ENCODE measurements around the gene EHMT1.

DNA sequence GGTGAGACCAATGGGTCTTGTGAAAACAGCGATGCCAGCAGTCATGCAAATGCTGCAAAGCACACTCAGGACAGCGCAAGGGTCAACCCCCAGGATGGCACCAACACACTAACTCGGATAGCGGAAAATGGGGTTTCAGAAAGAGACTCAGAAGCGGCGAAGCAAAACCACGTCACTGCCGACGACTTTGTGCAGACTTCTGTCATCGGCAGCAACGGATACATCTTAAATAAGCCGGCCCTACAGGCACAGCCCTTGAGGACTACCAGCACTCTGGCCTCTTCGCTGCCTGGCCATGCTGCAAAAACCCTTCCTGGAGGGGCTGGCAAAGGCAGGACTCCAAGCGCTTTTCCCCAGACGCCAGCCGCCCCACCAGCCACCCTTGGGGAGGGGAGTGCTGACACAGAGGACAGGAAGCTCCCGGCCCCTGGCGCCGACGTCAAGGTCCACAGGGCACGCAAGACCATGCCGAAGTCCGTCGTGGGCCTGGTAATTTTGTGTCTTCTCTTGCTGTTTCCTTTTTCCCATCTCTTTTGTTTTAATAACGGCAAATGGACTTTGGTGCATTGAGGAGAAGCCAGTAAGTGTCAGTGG lies 98.0 kb downstream of the EHMT1 start:
- TF ChIP-seq CTCF (IDR thresholded peaks at IDR 0.05; ENCODE audit: insufficient read depth, low read length, poor library complexity, severe bottlenecking) (no peak), EZH2phosphoT487 (conservative IDR thresholded peaks at IDR 0.05; ENCODE audit: low read length) (no peak)

All from SU-DHL-6 (cell line).